HT1080 (cell line): ENCODE data around the gene SNX21. TPM values are rescaled to one million over a fixed set of nuclear protein-coding genes. Genes with fewer than 3 reads are reported as not detected.
"Not testable (repeated sequence)": the region's sequence is repeated elsewhere in the genome, so short reads cannot be mapped to it uniquely, and the experiment has no call there.

Source experiments
- DNase-seq: peaks from one replicate; pipeline ENCODE4 v3.0.0-alpha.2; 2015; ENCODE audit warnings: low read depth
- total RNA-seq: library from RNA; depleted of rRNA; stranded (reverse); fragments of >200 nt; shearing (Covaris generic); gene quantifications from 2 replicates; pipeline ENCODE4 v1.2.3, GENCODE V29; 2014

The SNX21 gene
- total RNA-seq, 1 experiment from 2014 or later, result 39.6 TPM

DNA sequence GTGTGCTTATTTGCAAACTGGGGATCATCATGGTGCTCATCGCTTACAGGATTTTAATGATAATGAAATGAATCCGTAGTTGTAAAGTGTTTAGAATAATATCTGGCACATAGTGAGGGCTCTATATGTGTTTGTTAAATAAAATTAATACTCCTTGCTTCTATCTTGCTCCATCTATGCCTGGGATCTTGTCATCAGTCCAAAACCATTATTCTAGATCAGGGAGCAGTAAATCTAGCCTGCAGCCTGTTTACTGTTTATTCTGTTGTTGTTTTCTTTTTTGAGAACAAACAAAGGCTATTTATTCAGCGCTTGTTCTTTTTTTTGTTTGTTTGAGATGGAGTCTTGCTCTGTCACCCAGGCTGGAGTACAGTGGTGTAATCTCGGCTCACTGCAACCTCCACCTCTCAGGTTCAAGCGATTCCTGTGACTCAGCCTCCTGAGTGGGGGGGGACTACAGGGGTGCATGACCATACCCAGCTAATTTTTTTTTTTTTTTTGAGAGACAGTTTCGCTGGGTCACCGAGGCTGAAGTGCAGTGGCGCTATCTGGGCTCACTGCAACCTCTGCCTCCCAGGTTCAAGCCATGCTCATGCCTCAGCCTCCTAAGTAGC, 15.5 kb downstream of the SNX21 start:
- DNase-seq, result no peak

- DNase-seq, result no peak
These were observed 16.6 kb downstream of the SNX21 start for GRCh38 chr20:45850238-45850637.

GRCh38 chr20:45850926-45851325, 17.3 kb downstream of the SNX21 start:
- DNase-seq, result no peak

DNA sequence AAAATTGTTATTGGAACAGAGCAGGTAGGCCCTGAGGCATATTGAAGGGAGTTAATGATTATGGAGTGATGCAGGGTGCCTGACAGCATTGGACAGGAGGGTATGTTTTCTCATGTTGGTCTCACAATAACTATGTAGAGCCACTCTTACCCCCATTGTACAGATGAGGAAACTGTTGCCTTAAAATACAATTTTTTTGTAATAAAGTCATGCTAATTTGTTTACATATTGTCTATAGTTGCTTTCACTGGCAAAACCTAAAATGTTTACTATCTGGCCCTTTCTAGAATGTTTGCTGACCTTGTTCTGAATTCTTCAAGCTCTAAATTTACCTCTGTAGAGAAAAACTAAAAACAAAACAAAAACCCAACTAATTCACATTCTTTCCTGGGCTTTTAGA, 17.9 kb downstream of the SNX21 start:
- DNase-seq, result no peak

GRCh38 chr20:45852326-45852725, 18.7 kb downstream of the SNX21 start:
- no peak for DNase-seq

DNA sequence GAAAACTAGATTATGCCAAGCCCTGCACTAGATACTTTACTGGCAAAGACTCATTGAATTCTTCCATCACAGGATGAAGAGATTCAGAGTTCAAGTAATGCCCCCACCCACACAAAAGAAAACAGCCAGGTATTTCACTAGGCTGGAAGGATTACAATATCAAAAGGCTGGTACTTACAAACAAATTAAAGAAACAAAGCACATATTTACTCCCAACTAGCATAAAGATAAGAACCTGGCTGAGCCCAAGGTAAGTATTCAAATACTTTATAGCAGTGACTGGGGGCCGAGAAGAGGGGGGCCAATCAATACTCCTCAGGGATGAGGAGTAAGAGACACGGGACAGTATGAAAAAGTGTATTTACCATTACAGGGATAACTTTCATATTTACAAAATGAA, 19.9 kb downstream of the SNX21 start:
- no peak for DNase-seq

- peak; percentile 99 for DNase-seq
These were observed 23.7 kb downstream of the SNX21 start, which contains the start of the genes ACOT8 and ZSWIM3 for GRCh38 chr20:45857114-45857881. TSS of gene ACOT8 (minus strand) at chr20:45857392. CDS start at chr20:45857315, 77 bp downstream. TSS of gene ZSWIM3 (plus strand) at chr20:45857614. CDS start at chr20:45857826, 212 bp downstream.

GRCh38 chr20:45857882-45858216, 24.2 kb downstream of the SNX21 start:
- DNase-seq, result no peak

DNA sequence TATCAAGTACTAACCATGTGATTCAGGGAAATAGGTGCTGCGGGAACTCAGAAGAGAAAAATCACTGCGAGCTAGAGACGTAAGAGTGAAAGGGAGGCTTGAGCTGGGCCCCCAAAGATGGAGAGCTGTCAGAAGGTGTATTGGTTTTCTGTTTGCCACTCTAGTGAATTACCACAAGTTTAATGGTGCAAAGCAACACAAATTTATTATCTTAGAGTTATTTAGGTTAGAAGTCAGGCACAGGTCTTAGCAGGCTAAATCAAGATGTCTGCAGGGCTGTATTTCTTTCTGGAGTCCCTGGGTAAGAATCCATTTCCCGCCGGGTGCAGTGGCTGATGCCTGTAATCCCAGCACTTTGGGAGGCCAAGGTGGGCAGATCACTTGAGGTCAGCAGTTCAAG, 26.3 kb downstream of the SNX21 start:
- no peak for DNase-seq

DNA sequence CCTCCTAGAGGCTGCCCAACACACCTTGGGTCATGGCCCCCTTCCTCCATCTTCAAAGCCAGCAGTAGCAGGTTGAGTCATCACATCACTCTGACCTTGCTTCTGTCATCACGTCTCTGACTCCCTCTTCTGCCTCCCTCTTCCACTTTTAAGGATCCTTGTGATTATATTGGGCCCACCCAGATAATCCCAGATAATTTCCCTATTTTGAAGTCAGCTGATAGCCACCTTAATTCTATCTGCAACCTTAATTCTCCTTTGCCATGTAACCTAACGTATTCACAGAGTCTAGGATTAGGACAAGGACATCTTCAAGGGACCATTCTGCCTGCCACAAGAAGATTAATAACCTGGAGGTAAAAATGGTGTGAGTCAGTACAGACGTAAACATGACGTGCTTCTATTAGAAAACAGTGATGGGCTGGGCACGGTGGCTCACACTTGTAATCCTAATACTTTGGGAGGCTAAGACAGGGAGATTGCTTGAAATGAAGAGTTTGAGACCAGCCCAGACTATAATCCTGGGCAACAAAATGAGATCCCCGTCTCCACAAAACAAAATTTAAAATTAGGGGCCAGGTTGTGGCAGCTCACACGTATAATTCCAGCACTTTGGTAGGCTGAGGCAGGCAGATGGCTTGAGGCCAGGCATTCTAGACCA, 27.1 kb downstream of the SNX21 start:
- DNase-seq, result peak; percentile 25

DNA sequence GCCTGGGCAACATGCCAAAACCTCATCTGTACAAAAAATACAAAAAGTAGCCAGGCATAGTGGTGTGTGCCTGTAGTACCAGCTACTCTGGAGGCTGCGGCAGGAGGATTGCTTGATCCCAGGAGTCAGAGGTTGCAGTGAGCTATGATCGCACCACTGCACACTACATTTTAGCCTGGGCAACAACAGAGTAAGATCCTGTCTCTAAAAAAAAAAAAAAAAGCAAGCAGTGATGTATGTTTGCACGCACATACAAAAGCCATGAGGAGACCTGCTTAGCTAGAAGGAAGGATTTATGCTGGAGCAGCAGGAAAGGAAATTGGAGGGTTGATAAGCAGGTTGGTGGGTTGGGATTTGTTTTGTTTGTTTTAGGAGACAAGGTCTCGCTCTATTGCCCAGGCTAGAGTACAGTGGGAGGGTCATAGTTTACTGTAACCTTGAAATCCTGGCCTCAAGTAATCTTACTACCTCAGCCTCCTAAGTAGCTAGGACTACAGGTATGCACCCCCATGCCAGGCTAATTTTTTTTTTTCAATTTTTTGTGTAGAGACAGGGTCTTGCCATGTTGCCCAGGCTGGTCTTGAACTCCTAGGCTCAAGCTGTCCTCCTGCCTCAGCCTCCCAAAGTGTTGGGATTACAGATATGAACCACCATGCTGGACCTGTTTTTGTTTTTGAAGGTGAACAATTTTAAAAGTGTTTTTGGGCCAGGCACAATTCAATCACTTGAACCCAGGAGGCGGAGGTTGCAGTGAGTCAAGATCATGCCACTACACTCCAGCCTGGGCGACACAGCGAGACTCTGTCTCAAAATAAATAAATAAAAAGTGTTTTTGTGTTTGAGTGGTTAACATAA, 27.8 kb downstream of the SNX21 start:
- peak; percentile 17 for DNase-seq

GRCh38 chr20:45863543-45864470, 30.2 kb downstream of the SNX21 start:
- no peak for DNase-seq

GRCh38 chr20:45866454-45866853, 32.9 kb downstream of the SNX21 start:
- DNase-seq, result no peak

DNA sequence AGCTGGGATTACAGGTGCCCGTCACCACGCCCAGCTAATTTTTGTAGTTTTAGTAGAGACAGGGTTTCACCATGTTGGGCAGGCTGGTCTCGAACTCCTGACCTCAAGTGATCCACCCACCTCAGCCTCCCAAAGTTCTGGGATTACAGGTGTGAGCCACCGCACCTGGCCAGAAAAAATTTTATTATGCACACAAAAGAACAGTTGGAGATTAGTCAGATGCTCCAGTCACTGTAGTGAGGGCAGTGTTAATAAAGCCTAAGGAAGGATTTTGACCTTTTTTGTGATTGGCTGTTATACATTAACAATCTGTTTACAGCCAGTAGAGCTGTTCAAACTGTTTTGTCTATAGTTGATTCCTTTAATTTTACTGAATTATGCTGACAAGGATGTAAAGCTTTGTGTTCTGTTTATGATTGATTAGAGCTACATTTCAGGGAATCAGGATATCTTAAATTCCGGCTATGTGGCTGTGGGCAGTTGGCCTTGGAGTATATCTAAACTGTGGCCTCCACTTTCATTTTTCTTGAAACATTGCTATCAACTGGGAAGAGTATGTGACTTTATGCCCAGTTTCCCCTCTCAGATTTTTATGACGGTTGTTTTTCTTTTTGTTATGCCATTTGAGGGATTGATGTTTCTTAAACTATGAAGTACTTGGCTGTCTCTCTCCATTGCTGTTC, 33.7 kb downstream of the SNX21 start:
- no peak for DNase-seq

- peak; percentile 71 for DNase-seq
These were observed 34.2 kb downstream of the SNX21 start for GRCh38 chr20:45867819-45868176.

- DNase-seq, result no peak
These were observed 39.0 kb downstream of the SNX21 start for GRCh38 chr20:45872626-45873025.

DNA sequence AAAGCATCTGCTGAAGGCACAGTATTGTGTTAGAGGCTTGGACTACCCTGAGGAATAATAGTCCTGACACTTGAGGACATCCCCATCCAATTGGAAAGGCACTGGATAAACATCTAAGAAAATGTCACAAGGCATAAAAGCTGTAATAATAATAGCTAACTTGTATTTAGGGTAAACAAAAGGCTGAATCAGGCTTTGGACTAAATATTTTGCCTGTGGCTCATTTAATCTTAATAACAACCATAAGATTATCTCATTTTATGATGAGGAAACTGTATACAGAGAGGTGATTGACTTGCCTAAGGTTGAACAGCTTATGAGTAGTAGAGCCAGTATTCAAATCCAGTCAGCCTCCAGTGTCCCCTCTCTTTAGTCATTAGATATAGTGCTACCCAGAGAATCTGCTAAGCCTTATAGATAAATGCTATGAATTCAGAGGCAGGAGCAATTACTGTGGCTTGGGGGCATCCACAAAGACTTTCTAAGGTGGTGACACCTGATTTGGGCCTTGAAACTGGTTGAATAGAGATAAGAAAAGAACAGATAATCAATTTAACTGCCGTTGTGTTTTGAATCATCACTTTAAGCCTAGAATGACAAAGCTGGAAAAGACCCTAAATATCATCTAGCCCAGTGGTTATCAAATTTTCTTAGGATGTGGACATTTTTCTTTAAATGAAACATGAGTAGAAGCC, 40.0 kb downstream of the SNX21 start:
- DNase-seq, result no peak

DNA sequence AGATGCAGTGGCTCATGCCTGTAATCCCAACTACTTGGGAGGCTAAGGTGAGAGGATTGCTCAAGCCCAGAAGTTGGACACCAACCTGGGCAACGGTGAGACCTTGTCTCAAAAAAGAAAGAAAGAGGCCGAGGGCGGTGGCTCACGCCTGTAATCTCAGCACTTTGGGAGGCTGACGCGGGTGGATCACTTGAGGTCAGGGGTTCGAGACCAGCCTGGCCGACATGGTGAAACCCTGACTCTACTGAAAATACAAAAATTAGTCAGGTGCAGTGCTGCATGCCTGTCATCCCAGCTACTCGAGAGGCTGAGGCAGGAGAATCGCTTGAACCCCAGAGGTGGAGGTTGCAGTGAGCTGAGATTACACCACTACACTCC, 40.5 kb downstream of the SNX21 start:
- DNase-seq, result not testable (repeated sequence)

GRCh38 chr20:45874576-45874975, 41.0 kb downstream of the SNX21 start:
- no peak for DNase-seq
